Right lobe of liver (tissue), 4 donors: ENCODE measurements around the gene CLMP.

Source experiments
- CTCF ChIP-seq, 4 donors: fragments of 200-600 bp in 3 of 4; fragments of 450-650 bp in 1 of 4; IDR thresholded peaks; one replicate each; pipeline versions ENCODE4 v1.5.1 to v1.8.0; 2016 to 2022; ENCODE audit warnings: antibody characterized with exemption in 4 of 4, mild to moderate bottlenecking in 2 of 4
- POLR2A ChIP-seq: fragments of 450-650 bp; IDR thresholded peaks from one replicate; pipeline ENCODE4 v1.6.1; 2017; ENCODE audit warnings: antibody characterized with exemption, mild to moderate bottlenecking
- donor health status: DM: no; HTN: no; CAD: no.
- donor health status: DM: no; HTN: no; CAD: no.
- donor health status: DM: no; HTN: yes; CAD: no.

- TF ChIP-seq CTCF (IDR thresholded peaks at IDR 0.05) (no peak), POLR2A (no peak)
These were observed 486 bp downstream of the CLMP start for GRCh38 chr11:123194337-123195187.
